ENCODE data around the gene EIF4A3.
"Not testable (repeated sequence)": the region's sequence is repeated elsewhere in the genome, so short reads cannot be mapped to it uniquely, and the experiment has no call there.

The EIF4A3 gene

DNA sequence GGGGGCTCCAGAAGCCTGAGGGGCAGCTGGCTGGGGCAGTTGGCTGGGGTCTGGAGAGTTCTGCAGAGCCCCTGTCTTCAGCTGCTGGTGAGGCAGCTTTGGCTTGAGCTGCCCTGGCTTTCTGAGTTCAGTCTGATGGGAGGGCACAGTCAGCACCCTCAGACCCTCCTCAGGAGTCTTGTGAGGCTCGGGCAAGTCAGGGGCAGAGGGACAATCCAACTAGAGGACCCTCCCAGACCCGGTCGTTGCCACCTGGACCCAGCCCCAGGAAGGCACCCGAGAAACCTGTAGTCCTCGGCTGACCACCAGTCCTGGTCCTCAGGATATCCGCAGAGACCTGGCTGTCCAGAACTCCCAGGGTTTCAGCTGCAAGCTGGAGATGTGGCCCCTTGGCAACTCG is 24.8 kb upstream of the EIF4A3 start:
- DNase-seq (ENCODE audit: low spot score), result no peak

DNA sequence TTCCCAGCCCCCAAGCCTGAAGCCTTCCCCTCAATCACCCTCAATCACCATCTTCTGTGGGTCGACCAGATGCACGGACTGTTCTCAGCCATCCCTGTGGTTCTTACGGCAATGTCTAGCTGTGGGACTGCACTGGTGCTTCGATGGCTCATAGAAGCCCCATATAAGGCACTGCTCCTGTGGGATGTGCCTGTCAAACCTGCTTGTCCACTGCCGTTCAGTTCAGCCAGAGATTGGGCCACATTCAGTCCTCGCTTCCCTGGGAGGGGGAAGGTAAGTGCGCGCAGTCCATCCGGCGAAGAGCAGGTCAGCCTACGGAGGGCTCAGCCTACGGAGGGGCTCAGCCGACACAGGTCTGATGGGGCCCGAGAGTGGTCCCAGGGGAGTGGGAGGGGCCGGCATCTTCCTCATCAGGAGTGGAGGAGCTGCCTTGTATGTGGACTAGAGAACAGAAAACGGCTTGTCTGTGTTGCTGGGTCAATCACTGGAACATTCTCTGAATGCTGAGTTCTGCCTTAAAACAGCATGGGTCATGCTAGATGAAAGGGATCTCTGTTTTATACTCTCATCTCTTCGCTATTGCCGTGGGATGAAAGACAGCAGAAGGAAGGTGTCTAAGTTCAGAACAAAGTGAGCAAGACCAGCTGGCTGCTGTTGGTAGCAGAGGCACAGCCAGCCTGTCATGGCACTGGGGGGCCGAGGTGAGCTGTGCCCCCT is 23.0 kb upstream of the EIF4A3 start, which contains the start of gene CARD14:
Gene CARD14 (plus strand): TSS at position 247 of the 717 bp plus-strand sequence. CDS start 11,409 bp downstream, outside the sequence.
- DNase-seq (ENCODE audit: low spot score), result no peak

DNA sequence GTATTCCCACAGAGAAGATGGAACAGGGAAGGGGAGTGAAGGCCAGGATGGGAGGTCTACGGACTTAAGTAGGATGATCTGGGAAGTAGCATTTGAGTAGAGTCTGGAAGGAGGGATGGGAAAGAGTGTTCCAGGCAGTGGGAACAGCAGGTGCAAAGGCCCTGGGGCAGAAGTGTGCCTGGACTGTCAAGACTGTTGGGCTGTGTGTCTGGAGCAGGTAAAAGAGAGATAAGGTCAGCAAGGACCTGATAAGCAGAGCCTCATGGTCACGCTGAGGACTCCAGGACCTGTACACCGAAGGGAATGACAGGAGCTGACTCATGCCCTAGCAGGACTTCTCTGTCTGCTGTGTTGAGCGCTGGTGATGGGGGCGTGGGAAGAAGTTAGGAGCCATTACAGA is 22.2 kb upstream of the EIF4A3 start:
- no peak for DNase-seq (ENCODE audit: low spot score)

DNA sequence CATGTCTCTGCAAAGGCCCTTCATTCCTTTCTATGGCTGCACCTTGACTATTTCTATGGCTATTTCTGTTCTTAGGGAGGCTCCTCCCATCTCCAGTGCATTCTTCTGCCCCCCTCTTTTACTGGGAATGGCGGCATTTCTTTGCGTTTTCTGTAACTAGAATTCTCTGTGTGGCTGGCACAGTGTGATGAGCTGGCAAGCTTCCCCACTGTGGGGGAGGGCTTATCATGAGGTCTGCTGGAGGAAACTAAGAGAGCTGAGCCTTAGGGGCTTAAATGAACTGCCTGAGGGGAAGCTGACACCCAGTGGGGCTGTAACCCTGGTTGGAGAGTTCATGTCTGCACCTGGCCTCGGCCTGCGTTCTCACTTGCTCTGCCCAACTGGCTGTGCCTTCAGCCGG is 21.4 kb upstream of the EIF4A3 start:
- no peak for DNase-seq (ENCODE audit: low spot score)

DNA sequence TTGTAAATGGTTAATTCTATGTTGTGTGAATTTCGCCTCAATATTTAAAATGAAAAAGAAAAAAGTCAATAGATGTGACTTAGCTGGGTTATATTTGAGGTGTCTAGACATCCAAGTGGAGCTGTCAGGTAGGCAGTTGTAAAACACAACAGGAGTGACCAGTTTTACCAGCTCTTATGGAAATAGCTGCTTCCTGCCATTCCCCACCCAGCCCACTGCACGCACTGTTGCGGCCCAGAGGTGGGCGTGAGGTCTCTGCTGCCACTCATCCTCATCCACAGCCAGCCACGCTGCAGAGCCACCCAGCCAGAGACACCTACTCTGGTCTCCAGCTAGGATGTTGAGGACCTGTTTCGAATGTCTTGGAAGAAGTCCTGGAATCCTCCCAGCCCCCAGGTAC is 19.5 kb upstream of the EIF4A3 start:
- DNase-seq (ENCODE audit: low spot score), result no peak

DNA sequence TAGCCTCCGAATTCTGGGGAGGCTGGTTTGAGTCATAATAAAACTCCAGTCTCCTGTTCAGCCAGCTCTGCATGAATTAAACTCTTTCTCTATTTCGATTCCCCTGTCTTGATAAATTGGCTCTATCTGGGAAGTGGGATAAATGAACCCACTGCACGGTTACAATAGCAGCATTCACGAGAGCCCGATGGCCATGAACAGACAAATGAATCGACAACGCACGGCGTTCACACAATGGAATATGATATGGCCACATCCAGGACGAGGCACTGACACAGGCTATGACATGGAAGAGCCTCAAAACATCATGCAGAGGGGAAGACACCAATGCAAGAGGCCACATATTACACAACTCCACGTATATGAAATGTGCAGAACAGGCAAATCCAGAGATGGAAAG is 17.3 kb upstream of the EIF4A3 start:
- no peak for DNase-seq (ENCODE audit: low spot score)

DNA sequence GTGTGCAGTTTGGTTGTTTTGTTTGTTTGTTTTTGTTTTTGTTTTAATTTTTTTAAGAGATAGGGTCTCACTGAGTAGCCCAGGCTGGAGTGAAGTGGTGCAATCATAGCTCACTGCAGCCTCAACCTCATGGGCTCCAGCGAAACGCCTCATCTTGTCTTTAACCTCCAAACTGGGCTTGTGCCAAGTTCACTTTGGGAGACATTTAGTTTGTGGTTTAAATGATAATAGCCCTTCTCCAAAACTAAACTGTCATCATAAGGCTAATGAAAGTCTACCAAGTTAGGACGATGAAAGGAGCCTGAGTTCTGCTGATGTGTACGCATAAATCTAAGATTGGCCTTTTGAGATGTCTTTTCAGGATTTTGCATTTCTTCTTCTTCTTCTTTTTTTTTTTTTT is 16.4 kb upstream of the EIF4A3 start:
- DNase-seq (ENCODE audit: low spot score), result no peak

DNA sequence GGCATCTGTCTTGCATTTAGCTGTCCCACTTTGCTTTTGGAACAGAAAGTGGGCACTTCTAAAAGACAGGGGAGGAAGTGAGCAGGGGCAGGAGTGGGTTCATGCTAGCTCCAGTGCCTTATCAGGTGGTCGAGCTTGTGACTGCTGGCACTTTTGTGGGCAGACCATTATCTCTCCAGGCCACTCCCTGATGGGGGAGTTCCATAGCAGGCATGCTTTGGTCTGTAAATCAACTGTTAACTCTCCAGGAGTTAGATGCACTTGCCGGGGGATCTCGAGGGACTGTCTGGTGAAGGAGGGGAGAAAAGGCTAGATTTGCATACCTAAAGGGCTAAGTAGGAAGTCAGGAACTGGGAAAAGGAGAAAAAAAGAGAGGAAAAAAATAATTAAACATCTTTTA is 13.6 kb upstream of the EIF4A3 start:
- no peak for DNase-seq (ENCODE audit: low spot score)

DNA sequence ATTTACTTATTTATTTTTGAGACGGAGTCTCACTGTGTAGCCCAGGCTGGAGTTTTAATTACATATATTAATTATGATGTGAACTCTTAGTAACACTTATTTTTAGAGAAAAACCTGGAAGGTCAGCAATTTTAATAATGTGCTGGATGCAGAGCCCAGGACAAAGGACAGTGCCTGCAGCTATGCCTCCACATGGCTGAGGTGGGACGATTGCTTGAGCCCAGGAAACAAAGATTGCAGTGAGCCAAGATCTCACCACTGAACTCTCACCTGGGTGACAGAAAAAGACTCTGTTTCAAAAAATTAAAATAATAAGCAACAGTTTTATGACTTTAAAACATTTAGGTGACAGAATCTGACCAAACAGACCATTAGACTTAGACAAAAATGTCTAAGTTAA is 11.9 kb upstream of the EIF4A3 start:
- no peak for DNase-seq (ENCODE audit: low spot score)

DNA sequence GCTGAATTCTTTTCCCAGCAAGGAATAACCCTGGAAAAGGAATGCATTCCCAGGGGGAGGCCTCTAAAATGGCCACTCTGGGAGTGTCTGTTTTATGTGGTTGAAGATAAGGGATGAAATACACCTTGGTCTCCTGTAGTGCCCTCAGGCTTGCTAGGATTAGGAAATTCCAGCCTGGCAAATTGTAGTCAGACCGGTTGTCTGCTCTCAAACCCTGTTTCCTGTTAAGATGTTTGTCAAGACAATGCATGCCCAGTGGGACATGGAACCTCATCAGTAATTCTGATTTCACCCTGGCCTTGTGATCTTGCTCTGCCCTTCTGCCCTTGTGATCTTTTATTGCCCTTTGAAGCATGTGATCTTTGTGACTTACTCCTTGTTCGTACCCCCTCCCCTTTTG is 8.7 kb upstream of the EIF4A3 start:
- DNase-seq (ENCODE audit: low spot score), result not testable (repeated sequence)

DNA sequence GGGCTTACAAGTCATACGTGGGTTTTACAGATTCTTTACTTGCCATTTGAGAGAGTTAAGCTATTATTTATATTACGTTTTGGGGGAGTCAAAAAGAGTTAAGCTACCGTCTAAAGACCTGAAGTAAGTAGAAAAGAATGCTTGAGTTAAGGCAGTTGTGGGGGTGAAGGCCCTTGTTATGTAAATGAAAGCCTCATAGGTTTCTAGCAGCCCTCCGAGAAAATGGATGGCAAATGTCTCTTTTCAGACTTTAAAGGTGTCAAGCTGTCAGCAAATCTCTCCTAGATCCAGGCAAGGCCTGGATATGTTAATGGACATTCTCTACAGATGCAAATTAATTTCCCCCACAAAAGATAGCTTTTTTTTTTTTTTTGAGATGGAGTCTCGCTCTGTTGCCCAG is 7.2 kb upstream of the EIF4A3 start:
- no peak for DNase-seq (ENCODE audit: low spot score)

DNA sequence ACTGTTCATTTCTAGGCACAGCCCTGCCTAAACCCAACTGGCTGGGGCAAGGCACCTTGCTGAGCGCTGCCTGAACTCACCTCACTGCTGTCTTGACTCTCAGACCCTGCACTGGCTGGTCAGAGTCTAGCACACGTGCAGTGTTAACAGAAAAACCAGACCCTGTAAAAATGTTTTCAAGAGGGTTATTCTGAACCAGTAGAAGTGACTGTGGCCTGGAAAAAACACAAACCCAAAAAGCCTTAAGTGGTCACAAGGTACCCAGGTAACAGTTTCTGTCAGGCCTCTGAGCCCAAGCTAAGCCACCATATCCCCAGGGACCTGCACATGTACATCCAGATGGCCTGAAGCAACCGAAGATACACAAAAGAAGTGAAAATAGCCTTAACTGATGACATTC is 6.1 kb upstream of the EIF4A3 start:
- DNase-seq (ENCODE audit: low spot score), result no peak

DNA sequence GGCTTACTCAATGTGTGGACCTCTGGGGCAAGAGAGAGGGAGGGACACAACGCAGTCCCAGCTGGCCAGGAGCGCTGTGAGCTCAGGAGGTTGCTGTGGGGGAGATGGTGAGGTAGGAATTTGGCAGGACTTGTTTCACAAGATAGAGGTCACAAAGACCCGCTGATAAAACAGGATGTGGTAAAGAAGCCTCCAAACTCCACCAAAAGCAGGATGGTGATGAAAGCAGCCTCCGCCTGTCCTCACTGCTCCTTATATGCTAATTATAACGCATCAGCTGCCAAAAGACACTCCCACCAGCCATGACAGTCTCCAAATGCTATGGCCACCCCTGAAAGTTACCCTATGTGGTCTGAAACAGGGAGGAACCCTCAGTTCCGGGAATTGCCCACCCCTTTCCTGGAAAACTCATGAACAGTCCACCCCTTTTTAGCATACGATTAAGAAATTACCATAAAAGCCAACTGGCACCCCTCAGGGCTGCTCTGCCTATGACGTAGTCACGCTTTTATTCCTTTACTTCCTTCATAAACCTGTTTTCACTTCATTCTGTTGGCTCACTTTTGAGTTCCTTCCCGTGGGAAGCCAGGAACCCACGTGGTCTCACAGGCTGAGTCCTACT is 5.3 kb upstream of the EIF4A3 start:
- DNase-seq (ENCODE audit: low spot score), result no peak

DNA sequence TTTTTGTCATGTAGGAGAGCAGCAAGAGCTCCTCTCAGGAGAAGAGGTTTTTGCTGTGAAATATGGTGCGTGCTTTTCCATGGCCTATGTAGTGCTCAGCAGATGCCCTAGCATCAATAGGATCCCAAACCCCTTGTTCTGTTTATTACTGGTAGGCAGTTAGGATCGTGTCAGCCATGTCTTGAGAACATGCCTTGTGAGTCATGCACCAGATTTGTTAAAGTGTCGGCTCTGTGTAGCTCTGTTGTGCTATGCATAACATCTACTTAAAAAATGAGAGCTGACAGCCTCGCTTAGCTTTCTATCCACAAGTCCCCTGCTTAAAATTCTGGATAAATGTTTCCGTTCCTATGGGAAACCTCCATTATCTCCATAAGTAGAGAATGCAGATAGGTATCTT is 4.4 kb upstream of the EIF4A3 start:
- no peak for DNase-seq (ENCODE audit: low spot score)

DNA sequence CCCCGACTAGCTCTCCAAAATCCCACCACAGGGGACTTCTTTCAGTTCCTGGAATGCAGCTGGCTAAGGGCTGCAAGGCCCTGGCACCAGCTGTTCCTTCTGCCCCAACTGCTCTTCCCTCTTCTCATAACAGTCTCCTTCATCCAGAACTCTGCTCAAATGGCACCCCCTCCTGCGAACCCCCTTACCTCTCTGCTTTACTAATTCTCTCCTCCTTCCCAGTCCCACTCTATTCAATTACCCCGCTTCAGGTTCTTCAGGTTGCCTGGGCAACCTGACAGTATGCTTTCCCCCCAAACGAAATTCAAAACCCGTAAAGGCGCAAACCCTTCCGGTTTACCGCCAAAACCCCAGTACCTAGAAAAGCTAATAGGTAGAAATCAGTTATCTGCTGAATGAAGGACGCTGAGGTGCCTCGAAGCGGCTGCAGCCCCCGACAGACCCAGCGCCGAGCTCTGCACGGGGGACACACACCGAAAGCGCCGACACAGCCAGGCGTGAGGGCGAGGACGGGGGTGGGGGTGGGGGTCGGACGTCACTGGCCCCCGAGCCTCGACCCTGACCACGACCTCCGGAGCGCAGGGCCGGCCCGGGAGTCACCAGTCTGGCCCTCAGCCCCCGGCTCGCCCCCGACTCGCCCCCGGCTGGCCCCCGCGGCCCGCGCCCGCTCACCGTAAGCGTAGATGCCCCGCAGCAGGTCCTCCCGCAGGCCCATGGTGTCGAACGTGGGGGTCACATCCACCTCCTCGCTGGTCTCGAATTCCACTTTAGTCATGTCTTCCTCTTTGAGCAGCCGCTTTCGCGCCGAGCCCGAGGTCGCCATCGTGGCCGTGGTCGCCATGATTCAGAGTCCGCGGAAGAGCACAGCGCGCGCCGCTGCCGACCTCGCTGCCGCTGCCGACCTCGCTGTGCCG is 550 bp downstream of the EIF4A3 start:
- DNase-seq (ENCODE audit: low spot score), result no peak

DNA sequence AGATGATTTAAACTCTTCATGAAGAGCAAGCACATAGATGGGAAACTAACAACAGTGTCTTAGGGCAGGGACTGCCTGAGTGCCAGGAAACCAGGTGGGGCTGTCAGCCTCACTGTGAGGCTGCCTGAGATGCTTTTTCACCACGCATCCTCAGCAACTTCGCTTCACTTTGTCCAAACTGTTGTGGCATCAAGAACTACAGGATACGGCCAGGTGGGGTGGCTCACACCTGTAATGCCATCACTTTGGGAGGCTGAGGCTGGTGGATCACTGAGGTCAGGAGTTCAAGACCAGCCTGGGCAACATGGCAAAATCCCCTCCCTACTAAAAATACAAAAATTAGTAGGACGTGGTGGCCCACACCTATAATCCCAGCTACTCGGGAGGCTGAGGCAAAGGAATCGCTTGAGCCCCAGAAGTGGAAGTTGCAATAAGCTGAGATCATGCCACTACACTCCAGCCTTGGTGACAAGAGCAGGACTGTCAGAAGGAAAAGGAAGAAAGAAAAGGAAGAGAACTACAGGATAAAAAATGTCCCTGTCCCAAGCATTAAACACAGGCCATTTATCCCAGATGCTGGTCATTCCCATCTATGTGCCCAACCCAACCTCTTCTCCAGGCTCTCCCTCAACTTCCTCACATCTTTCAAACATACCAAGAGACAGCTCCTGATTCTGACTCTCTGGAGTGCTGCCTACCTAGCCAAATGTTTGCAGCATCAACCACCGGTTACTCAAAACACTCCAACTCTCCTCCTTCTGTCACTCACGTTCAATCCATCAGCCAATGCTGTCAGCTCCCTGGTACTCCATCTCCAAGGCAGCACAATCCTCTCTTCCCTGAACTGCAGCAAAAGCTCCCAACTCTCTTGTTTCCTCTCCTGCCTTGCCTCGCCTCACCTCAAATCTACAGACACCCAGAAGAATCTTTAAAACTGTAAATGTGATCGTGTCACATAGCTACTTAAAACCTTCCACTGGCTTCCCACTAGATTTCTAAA is 1.6 kb downstream of the EIF4A3 start:
- no peak for DNase-seq (ENCODE audit: low spot score)

DNA sequence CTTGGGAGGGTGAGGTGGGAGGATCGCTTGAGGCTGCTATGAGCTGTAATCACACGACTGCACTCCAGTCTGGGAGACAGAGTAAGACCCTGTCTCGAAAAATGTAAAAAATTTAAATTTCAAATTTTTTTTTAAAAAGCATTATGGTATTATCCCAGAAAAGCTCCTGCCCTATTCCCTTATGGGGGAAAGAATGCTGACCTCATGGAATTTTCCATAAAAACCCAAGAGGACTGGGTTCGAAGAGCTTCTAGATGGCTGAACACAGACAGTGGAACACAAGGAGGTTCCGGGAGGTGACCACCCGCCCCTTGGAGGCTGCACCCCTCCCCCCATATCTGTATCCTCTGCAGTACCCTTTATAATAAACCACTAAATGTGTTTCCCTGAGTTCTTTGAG is 4.0 kb downstream of the EIF4A3 start:
- no peak for DNase-seq (ENCODE audit: low spot score)

DNA sequence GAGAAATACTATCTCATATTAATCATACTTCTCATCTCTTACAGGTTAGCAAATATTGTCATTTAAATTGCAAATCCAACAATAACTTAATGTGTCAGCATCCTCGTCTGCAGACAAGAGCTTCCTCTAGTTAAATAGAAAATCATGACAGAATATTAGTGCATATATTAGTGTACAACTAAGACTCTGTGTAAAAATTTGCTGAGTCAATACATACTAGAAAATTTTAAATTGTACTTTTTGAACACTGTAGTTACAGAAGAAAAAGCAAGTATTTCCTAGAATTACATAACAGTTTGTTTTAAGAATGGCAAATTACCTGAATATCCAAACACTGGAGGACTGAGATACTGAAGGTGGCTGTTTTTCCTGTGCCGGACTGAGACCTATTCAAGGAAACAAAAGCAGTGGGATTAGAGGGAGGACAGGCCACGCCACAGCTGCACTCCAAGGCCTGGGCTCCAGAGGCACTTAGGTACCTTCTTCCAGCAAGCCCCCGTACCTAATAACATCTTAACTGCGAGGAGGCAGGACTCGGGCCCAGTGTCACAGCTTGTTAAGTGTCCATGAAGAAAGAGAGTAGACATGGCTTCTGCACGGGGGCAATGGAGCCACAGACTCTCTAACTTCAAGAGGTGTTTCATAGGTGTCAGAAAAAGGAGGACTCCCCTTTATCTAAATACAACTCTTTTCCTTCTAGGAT is 5.3 kb downstream of the EIF4A3 start:
- no peak for DNase-seq (ENCODE audit: low spot score)

DNA sequence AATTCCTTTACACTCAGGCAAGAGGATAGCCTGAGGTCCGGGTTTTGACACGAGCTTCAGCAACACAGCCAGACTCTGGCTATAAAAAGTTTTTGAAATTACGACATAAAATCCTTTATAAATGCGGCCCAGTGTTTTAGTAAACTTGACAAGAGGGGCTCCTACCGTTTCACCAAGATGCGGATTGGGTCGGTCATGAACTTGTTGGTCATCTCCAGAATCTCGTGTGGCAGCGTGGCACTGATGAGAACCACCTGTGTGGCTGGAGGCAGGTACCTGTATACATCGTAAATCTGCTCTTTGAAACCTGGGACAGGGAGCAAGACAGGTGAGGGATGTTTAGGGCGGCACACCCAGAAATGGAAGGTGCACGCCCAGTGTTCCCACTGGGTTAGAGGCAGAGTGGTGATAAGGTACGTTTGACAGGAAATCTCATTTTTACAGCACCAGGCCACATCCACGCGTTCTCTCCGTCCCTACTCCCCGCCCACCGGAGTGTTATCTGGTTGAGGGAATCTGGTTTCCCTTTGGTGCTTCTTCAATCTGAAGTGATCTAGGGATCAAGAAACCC is 8.0 kb downstream of the EIF4A3 start:
- no peak for DNase-seq (ENCODE audit: low spot score)

DNA sequence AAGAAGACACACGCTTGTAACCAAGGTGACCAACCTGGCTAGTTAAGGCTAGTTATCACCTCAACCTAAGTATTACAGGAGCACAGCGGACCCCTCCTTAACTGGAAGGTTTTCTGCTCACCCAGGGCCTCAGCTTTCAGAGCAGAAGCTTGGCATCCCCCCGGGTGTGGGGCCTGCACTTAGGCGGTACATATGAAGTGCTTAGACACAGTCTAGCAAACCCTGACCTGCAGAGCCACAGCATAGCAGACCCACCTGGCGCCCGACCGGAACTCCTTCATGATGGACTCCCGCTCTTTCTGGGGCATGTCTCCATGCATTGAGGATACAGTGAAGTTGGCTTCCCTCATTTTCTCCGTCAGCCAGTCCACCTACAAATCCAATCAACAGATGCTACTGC is 9.8 kb downstream of the EIF4A3 start:
- DNase-seq (ENCODE audit: low spot score), result no peak

DNA sequence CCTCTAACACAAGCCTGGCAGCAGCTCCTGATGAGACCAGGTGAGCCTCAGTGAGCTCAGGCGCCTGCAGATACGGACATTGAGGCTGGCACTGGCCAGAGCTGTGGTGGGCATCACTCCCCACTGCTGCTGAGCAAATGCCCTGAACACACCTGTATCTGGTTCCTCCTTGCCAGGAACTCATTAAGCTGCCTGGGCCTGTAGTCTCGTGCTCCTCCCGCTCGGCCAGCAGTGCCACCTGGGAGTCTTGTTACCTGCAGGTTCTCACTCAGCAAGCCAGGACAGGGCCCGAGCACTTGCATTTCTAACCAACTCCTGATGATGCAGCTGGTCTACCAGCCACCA is 13.3 kb downstream of the EIF4A3 start:
- no peak for DNase-seq (ENCODE audit: low spot score)
